GM21825 (cell line): ENCODE measurements around the gene COA7.

Experiments used
- ATAC-seq: cut with Tn5 transposase; IDR thresholded peaks from one replicate; pipeline ENCODE4 v1.9.1; 2021; ENCODE audit warnings: mild to moderate bottlenecking, moderate library complexity; ENCODE audit not compliant: unreplicated experiment

COA7 gene

DNA sequence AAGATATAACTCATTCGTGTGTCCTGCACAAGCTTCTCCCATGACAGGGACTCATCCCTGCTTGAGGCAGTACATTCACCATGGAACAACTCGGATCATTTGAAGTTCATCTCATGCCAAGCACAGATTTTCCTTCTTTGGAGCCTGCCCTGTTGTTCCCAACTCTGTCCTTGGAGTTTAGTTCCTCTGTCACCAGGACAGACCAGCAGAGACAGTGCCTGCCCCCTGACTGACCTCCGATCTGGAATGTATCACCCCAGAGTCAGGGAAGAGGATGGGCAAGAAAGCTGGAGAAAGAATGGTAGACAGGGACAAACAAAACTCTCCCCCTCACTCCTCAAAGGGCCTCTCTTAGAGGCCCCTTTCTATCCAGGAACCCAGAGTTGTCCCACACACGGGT is 60.2 kb downstream of the COA7 start:
- ATAC-seq = no peak

GRCh38 chr1:52636721-52637695 is 61.1 kb downstream of the COA7 start:
- ATAC-seq = peak; percentile 79

- ATAC-seq = no peak
Observed at GRCh38 chr1:52635321-52636089, 62.6 kb downstream of the COA7 start.
